Sigmoid colon (tissue), 7 donors: ENCODE results near the gene RASSF9. TPM values are rescaled to one million over a fixed set of nuclear protein-coding genes. Genes with fewer than 3 reads are reported as not detected.

Experiments used
- DNase-seq: peaks from one replicate; pipeline ENCODE4 v3.0.0-alpha.2; 2019
- H3K27ac ChIP-seq, 4 donors: fragments of 200-600 bp; sonication (generic); one replicate each; pipeline ENCODE4 v1.5.1; 2016 to 2019; ENCODE audit warnings: mild to moderate bottlenecking in 1 of 4
- H3K27me3 ChIP-seq, 3 donors: fragments of 200-600 bp; sonication (generic); one replicate each; pipeline ENCODE4 v1.5.1; 2019; ENCODE audit warnings: mild to moderate bottlenecking in 1 of 3
- H3K36me3 ChIP-seq, 4 donors: fragments of 200-600 bp; sonication (generic); one replicate each; pipeline ENCODE4 v1.5.1; 2016 to 2019
- H3K4me1 ChIP-seq, 4 donors: fragments of 200-600 bp; sonication (generic); one replicate each; pipeline ENCODE4 v1.5.1; 2017 to 2019
- H3K4me3 ChIP-seq, 4 donors: fragments of 200-600 bp; sonication (generic); one replicate each; pipeline ENCODE4 v1.5.1; 2017 to 2019; ENCODE audit warnings: mild to moderate bottlenecking in 2 of 4, moderate library complexity in 1 of 4
- H3K9me3 ChIP-seq, 4 donors: fragments of 200-600 bp in 3 of 4; sonication (generic) in 3 of 4; one replicate each; pipeline versions ENCODE4 v1.5.1 to v1.6.1; 2013 to 2019
- EP300 ChIP-seq, 4 donors: sonication (generic); formaldehyde crosslinking; IDR thresholded peaks; one replicate each; pipeline ENCODE4 v1.6.1; 2017; ENCODE audit warnings: antibody characterized with exemption in 4 of 4
- POLR2A ChIP-seq, 2 donors: fragments of 450-650 bp; IDR thresholded peaks; one replicate each; pipeline ENCODE4 v1.6.1; 2016; ENCODE audit warnings: antibody characterized with exemption in 2 of 2, mild to moderate bottlenecking in 2 of 2, moderate library complexity in 2 of 2
- POLR2AphosphoS5 ChIP-seq, 4 donors: sonication (generic); formaldehyde crosslinking; IDR thresholded peaks; one replicate each; pipeline ENCODE4 v1.6.1; 2017; ENCODE audit warnings: antibody characterized with exemption in 4 of 4
- WGBS, 2 donors: extraction: QIAGEN DNeasy Blood & Tissue Kit; methylation state at CpG; one replicate each; pipeline ENCODE4 v1.1.7; 2013; 5-methylcytosine and 5-hydroxymethylcytosine counted together
- intact Hi-C: fragments of 100-400 bp; cut with DNase I; formaldehyde crosslinking; loops from one replicate; pipeline ENCODE4 v1.15.1; 2023
- polyA plus RNA-seq, 3 donors: library from polyadenylated mRNA; stranded (reverse); fragments of 200-250 nt; gene quantifications; one replicate each; pipeline ENCODE4 v1.2.3, GENCODE V29; 2013
- total RNA-seq, 4 donors: library from RNA; depleted of rRNA; stranded (reverse); fragments of >200 nt; gene quantifications; one replicate each; pipeline ENCODE4 v1.1.0, GENCODE V29; 2016
- TF ChIP-seq, protein P1 (sequence below), 4 experiments: fragments of 450-650 bp in 3 of 4; fragments of 200-600 bp in 1 of 4; IDR thresholded peaks; one replicate each; pipeline ENCODE4 v1.5.1; 2016 to 2019; ENCODE audit warnings: antibody characterized with exemption in 4 of 4, mild to moderate bottlenecking in 3 of 4, moderate library complexity in 2 of 4
- donor health status: healthy with polysubstance abuse.
- donor health status: Bipolar disorder and iron deficiency.
- donor health status: healthy.

The RASSF9 gene
- total and polyA plus RNA-seq, 7 donors = 0.32 to 3.9 (median 3.0) TPM; not detected in 1

DNA sequence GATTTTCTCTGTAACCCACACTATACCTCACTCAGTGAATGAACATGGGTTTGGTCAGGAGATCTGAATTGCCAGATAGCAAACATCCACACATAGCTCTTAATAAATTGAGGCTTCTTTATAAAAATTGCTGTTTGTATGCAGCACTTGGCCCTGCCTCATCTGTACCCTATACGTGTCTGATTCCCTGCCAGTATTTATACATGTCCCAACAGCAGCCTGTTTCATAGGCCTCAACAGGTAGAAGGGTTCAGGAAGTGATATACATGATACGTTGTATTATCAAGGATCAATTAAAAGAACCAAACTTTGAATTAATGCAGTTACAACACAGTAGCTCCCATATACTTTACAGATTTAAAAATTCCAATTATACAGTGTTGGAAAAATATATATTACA, 32.3 kb downstream of the RASSF9 start:
- intact Hi-C loops = no loop called here
- TF ChIP-seq POLR2AphosphoS5 (IDR thresholded peaks at IDR 0.05) (no peak), EP300 (IDR thresholded peaks at IDR 0.05) (no peak), POLR2A (IDR thresholded peaks at IDR 0.05) (no peak)
- TF ChIP-seq, protein P1, sequence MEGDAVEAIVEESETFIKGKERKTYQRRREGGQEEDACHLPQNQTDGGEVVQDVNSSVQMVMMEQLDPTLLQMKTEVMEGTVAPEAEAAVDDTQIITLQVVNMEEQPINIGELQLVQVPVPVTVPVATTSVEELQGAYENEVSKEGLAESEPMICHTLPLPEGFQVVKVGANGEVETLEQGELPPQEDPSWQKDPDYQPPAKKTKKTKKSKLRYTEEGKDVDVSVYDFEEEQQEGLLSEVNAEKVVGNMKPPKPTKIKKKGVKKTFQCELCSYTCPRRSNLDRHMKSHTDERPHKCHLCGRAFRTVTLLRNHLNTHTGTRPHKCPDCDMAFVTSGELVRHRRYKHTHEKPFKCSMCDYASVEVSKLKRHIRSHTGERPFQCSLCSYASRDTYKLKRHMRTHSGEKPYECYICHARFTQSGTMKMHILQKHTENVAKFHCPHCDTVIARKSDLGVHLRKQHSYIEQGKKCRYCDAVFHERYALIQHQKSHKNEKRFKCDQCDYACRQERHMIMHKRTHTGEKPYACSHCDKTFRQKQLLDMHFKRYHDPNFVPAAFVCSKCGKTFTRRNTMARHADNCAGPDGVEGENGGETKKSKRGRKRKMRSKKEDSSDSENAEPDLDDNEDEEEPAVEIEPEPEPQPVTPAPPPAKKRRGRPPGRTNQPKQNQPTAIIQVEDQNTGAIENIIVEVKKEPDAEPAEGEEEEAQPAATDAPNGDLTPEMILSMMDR (IDR thresholded peaks at IDR 0.05) = no peak
- Histone ChIP-seq H3K36me3 (peaks cover 0 to 10% (median 0%) of the 10 kb centered on the region in 4 donors), H3K9me3 (no peaks in the 10 kb centered on the region), H3K27ac (no peak overlapping the region), H3K4me1 (no peaks in the 10 kb centered on the region), H3K4me3 (no peak overlapping the region), H3K27me3 (no peaks in the 10 kb centered on the region)
- DNase-seq = no peak
- WGBS, 2 donors = 89 to 90% methylated on average over 2 of the region's 2 CpGs

DNA sequence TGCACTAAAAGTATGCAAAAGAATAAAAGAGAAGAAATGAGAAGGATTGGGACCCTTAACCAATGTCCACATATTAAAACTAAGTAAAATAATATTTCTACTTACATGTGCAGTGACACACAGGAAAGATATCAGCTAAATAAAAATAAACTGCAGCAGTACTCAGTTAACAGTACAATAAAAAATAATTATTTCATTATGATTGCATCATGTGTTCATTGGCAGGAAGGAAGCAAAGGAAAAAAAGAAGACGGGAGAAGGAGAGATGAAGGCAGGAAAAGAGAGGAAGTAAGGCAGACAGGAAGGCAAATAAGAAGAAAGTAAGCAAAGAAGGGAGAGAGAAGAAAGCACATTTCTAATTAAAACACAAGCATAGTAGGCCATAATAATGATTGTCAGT, 33.0 kb downstream of the RASSF9 start:
- Histone ChIP-seq H3K4me1 (no peaks in the 10 kb centered on the region), H3K4me3 (no peak overlapping the region), H3K36me3 (peaks cover 0 to 10% (median 0%) of the 10 kb centered on the region in 4 donors), H3K27ac (no peak overlapping the region), H3K9me3 (no peaks in the 10 kb centered on the region), H3K27me3 (no peaks in the 10 kb centered on the region)
- intact Hi-C loops = no loop called here
- 38 to 51% methylated on average over 1 of the region's 1 CpG for WGBS, 2 donors
- DNase-seq = no peak
- TF ChIP-seq POLR2AphosphoS5 (IDR thresholded peaks at IDR 0.05) = no peak
- TF ChIP-seq EP300 (IDR thresholded peaks at IDR 0.05) = no peak
- no peak for TF ChIP-seq POLR2A (IDR thresholded peaks at IDR 0.05)
- TF ChIP-seq, protein P1 (IDR thresholded peaks at IDR 0.05) = no peak

DNA sequence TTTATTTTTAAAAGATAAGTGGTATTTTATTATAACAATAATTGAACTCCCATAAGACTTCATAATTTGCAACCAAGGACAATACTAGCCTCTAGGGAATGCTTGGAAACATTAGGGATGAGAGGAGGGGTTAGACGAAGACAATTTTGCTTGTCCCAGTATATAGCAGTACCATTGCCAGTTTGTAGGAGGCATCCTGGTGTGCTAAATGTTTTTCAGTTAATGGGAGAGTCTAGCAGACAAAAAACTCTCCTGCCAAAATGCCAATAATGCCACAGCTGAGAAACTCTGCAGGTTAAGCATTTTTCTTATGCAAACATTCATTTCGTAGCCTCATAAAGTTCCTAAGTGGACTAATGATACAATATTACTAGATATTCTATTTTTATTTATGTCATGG, 38.1 kb downstream of the RASSF9 start:
- H3K4me1 ChIP-seq = no peaks in the 10 kb centered on the region
- TF ChIP-seq EP300 (IDR thresholded peaks at IDR 0.05) (no peak), POLR2AphosphoS5 (IDR thresholded peaks at IDR 0.05) (no peak), POLR2A (IDR thresholded peaks at IDR 0.05) (no peak)
- TF ChIP-seq, protein P1 (IDR thresholded peaks at IDR 0.05) = no peak
- no peak overlapping the region for H3K4me3 ChIP-seq
- no peaks in the 10 kb centered on the region for H3K36me3 ChIP-seq
- intact Hi-C loops = no loop called here
- 65 to 79% methylated on average over 2 of the region's 2 CpGs for WGBS, 2 donors
- H3K9me3 ChIP-seq = no peaks in the 10 kb centered on the region
- DNase-seq = no peak
- no peak overlapping the region for H3K27ac ChIP-seq
- H3K27me3 ChIP-seq = no peaks in the 10 kb centered on the region

DNA sequence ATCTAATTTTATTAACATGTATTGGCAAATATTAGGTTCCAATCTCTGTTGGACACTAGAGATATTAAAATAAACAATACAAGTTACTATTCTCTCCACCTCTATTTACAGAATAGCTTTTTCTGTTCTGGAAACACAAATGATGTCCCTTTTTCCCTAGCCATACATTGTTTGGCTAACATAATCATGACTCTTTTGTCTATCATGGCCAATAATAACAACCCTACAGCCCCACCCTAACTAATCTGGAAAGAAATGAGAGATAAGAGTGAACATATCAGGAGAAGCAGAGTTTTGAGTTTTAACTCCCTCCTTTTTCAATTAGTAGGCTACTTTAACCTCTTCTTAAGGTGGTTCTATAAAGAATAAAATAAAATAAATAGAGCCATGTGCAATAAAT, 40.2 kb downstream of the RASSF9 start:
- H3K4me1 ChIP-seq = no peaks in the 10 kb centered on the region
- no peaks in the 10 kb centered on the region for H3K9me3 ChIP-seq
- no peaks in the 10 kb centered on the region for H3K36me3 ChIP-seq
- H3K4me3 ChIP-seq = no peak overlapping the region
- intact Hi-C loops = no loop called here
- TF ChIP-seq EP300 (IDR thresholded peaks at IDR 0.05) (no peak), POLR2A (IDR thresholded peaks at IDR 0.05) (no peak), POLR2AphosphoS5 (IDR thresholded peaks at IDR 0.05) (no peak)
- TF ChIP-seq, protein P1 (IDR thresholded peaks at IDR 0.05) = no peak
- no peak overlapping the region for H3K27ac ChIP-seq
- no peak for DNase-seq
- no peaks in the 10 kb centered on the region for H3K27me3 ChIP-seq

DNA sequence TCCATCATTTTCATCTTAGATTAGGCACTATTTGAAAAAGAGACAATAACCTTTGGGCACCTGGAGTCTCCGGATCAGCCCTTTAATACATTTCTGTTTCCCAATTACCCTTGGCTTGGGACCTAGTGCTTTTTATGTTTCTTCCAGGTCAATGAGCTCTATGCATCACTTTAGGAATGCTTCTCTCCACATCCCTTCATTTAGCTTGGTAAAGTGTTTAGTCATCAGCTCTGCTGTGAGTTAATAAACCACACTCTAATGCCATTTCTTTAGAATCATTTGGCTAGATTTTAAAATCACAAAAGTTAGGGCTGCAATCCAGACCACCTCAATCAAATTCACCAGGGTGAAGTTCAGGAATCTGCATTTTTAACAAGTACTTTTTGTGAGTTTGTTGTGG, 41.7 kb downstream of the RASSF9 start:
- 85 to 86% methylated on average over 1 of the region's 1 CpG for WGBS, 2 donors
- H3K36me3 ChIP-seq = no peaks in the 10 kb centered on the region
- H3K4me1 ChIP-seq = no peaks in the 10 kb centered on the region
- no peak overlapping the region for H3K4me3 ChIP-seq
- H3K27me3 ChIP-seq = no peaks in the 10 kb centered on the region
- TF ChIP-seq EP300 (IDR thresholded peaks at IDR 0.05) (no peak), POLR2A (IDR thresholded peaks at IDR 0.05) (no peak), POLR2AphosphoS5 (IDR thresholded peaks at IDR 0.05) (no peak)
- TF ChIP-seq, protein P1 (IDR thresholded peaks at IDR 0.05) = no peak
- no peak overlapping the region for H3K27ac ChIP-seq
- intact Hi-C loops = no loop called here
- no peak for DNase-seq
- H3K9me3 ChIP-seq = no peaks in the 10 kb centered on the region
